Midbrain (tissue), 1 donor: ENCODE results near the gene ZDHHC3.

Experiments
- DNase-seq: peaks from one replicate; lab custom pipeline; 2025; lab: John Stamatoyannopoulos, UW

Gene ZDHHC3

DNA sequence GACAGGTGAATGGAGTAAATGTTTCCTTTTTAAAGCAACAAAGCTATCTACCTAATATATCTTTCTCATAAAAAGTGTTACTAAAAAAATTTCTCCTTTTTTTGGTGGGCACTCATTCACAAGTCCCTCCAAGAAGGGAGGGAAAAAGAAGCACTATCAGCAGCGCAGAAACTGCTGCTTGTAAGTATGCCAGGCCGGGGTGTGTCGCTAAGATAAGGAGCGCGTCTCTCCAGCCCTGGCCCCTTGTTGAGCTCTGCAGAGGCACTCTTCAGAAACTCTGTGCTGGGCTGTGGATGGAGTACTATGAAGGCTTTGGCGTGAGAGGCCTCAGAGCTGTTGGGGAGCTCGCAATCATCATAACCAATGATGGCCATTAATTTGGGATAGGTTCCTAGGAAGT lies 49.1 kb downstream of the ZDHHC3 start:
- no peak for DNase-seq

DNA sequence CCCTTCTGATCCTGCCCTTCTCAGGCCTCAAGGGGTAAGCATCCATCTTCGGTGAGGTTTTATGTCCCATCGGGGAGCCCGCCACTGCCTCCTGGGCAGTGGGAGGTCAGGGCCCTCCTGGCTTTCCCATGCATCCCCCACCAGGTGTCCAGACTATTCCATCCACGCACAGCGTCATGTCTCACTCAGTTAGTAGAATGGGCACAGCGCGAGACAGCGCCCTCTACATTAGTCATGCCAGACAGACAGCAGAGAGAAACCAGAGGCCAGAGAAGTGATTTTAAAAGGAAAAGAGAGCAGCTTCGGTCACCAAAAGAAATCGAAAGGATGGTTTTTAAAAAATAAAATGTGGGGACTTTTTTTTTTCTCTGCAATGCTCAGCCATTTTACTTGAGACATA lies 49.8 kb downstream of the ZDHHC3 start:
- no peak for DNase-seq

DNA sequence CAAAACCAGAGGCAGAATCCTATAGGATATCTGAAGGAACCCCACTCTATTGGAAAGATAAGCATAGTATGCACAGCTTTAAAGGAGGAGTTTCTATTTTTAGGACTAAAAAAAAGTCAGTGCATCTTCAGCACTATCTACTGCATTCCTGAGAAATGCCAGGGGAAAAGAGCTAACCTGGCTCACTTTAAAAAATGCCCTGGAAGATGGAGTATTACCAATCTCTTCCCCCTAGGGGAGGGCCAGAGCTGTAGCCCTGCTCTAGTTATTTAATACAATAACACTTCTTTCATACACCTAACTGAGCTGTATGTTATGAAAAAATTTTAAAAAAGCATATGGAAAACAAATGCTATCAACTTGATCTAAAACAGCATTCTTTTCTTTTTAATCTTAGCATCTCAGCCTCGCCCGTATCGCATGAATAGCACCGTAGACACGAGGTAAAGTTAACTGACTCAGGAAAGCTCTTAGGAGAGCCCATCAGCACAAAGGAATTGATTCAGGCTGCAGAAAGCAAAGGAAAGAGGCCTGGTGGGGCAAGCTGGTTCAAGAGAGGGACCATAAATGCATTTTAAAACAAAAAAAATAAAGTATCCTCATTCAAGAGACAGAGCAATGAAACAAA lies 51.4 kb downstream of the ZDHHC3 start:
- no peak for DNase-seq

DNA sequence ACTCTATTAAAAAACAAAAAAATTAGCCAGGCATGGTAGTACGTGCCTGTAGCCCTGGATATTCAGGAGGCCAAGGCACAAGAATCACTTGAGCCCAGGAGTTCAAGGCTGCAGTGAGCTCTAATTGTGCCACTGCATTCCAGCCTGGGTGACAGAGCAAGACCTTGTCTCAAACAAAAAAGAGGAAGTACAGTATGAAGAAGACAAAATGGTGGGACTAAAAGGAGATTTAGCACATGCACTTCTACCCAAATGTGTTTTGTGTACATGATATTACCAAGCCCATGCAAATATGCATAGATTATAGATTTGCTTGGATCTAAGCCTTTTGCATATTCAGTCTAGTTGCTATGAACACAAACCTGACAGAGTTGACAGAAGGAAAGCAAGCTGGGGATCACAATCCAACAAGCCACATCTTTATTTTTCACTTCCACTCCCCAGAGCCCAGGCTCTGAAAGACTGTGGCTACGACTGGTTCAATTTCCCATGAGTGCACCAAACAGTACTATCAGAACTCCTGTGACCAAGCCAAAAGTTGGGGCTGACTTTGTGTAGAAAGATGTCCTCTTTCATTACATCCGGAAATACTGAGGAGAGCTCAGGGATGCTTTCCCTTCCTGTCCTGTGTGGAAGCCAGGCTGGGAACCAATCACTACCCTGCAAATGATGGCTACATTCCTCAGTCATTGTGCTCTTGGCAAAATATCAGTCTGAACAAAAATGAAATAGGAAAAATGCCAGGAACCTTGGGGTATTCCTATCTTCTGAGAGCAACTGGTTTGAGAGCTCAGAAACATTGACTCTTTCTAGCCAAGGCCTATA lies 52.1 kb downstream of the ZDHHC3 start:
- no peak for DNase-seq

DNA sequence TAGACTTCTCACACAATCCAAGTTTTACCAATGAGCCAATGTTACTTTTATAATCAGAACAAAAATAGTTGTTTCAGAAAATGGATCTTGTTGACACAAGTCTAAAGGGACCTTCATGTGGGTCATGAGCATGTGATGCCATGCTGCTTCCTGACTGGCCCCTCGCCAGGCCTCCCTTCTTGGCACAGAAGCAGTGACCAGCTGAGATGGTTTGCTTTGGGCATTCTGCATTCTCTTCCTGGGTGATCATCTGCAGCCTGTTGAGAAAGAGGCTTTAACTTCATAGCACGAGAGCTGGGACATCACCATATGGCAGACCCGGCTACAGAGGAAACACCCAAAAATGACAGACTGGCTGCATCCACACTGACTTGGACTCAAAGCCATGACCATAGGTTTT lies 55.9 kb downstream of the ZDHHC3 start:
- DNase-seq = no peak

DNA sequence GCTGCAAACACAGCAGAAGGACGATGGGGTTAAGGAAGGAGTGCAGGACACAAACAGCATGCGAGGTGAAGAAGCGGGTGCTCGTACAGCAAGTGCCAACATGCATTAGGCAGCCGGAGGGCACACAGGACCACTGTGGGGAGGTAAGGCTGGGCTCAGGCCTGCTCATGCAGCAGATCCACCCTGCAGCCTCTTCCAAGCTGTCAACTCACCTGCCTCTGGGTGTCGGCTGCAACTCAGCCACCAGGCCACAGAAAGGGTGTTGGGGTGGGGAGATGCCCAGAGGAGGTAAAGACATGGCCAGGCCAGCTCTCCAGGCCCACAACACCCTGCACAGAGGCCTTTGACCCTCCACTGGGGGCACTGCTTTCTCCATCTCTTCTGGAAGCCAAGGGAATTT lies 57.4 kb downstream of the ZDHHC3 start:
- DNase-seq = no peak

DNA sequence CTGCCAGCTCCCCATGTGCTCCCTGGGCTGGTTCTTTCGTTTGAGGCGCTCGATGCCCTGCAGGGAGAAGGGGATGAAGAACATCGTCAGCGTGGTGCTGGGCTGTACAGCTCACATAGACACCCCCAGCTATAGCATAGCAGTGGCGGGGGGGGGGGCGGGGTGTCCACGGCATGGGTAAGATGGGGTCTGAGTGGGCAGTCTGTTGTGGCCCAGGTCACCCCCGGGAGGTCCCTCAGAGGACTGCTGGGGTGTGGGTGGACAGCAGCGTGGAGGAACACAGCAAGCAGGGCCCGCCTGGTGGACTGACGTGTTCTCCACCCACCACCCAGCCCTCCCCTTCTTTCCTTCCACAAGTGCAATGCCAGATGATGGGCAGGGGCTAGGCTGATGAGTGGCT lies 57.9 kb downstream of the ZDHHC3 start:
- no peak for DNase-seq

DNA sequence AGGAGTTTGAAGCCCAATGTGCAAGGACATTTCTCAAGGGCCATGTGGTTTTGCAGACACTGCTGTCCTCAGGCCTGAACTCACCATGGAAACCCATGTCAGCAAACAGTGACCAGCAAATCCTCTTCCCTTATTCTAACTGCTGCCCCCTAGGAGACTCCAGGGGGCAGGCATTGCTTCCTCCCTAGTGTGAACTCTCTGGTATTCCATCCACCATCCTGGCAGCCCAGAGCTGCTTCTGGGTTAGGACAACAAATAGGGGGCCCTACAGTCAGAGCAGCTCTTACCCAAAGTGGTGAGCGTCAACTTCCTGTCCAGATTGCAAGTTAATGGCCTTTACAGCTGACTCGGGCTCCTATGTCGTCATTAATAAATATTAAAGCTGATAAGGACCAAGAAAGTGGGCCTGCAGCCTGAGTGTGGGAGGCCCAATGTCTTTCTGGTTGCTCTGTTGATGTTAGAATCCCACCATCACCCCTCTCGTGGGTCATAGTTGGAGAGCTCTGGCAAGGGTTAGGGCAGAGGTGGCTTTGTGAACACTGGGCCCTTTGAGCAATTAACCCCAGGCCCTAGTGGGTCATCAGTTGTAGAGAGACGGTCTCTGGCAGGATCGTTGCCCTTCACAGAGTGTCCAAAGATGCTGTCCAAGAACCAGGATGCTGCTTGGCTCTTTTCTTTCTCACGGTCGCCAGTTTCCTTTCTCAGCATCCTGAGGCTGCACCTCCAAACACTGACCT lies 60.1 kb downstream of the ZDHHC3 start:
- DNase-seq = no peak

DNA sequence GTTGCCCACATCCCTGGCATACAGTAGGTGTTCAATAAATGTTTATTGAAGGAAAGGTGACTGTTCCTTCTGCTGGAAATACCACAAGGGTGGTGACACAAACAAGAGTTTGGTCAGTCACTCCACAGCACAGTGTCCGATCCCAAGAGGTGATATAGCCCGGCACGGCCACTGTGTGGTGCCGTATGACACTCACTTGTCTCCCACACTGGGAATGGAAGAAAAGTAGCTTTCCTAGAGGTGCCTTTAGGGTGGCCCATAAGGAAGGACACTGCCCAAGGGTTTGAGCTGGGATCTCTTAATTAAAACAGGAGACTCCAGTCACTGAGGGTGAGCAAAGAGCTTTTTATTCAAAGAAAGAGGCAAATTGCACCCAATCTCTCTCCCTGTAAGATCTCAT lies 61.0 kb downstream of the ZDHHC3 start:
- DNase-seq = no peak

DNA sequence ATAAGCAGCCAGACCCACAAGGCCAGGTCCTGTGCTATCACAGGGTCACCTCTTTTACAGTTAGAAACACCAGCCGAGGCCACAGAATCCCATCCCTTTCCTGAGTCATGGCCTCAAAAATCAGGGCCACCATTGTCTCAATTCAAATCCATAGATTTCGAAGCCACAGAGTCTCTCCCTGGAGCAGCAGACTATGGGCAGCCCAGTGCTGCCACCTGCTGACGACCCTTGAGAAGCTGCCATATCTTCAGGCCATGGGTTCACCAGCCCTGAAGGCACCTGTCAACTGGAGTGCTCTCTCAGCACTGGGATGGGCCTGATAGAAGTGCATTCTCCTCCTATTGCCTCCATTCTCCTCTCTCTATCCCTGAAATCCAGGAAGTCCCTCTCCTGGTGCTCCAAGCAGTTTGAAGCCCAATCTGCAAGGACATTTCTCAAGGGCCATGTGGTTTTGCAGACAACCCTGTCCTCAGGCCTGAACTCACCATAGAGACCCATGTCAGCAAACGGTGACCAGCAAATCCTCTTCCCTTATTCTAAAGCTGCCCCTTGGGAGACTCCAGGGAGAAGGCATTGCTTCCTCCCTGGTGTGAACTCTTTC lies 62.0 kb downstream of the ZDHHC3 start:
- DNase-seq = peak; percentile 61

DNA sequence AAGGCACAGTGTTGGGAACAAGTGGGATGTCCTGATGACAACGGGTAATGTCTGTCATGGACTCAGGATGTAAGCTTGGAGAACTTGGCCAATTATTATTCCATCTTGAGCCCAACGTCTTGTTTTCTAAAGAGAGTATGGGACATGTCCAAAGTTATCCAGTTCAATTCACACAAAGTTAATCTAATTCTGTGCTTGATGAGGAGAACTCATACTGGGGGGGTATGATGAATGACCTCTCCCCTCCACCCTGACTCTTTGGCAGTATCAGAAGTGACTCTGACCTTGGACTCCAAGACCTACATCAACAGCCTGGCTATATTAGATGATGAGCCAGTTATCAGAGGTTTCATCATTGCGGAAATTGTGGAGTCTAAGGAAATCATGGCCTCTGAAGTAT lies 65.3 kb downstream of the ZDHHC3 start:
- DNase-seq = no peak

DNA sequence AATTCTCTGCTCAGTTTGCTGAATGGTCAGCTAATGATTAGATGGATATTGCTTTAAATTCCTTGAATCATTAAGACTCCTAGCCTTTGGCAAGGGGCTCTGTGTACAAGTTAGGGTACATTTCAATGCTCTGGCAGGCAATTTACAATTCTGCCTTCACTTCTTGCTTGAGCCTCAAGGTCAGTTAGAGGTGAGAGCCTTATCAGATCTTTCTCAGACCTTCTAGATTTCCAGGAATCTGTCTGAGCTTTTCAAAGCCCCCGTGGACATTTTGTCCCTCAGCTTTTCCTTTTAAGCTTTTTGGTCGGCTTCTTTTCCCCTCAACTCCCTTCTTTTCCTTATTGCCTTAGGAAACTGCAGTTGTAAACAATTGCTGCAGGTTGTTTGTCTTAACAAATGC lies 66.9 kb downstream of the ZDHHC3 start:
- no peak for DNase-seq

DNA sequence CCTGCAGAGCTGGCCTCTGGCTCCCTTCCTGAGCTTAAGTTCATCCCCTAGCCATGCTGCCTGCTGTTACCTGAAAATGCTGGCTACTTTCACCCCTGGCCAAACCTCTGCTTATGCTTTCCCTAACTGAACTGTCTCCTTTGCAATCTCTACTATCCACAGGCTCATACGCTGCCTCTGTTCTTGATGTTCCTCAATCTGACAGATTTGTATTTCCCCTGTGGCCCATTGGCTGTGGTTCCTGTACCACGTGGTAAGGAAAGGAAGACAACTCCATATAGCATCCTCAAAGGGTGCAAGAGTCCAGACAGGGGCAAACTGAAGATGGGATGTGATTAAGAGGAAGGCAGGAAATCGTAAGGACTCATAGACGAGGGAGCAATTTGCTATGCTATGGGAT lies 68.4 kb downstream of the ZDHHC3 start:
- DNase-seq = no peak

DNA sequence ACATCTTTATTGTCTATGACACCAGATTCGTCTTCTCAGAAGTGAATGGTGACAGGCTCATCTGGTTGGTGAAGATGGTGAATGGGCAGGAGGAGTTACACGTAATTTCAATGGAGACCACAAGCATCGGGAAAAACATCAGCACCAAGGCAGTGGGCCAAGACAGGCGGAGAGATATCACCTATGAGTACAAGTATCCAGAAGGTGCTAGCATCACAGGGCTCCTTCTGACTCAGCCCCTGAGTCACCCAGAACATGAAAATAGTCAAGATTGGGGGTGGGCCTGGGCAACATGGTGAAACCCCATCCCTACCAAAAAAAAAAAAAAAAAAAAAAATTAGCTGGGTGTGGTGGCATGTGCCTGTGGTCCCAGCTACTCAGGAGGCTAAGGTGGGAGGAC lies 69.0 kb downstream of the ZDHHC3 start:
- no peak for DNase-seq

DNA sequence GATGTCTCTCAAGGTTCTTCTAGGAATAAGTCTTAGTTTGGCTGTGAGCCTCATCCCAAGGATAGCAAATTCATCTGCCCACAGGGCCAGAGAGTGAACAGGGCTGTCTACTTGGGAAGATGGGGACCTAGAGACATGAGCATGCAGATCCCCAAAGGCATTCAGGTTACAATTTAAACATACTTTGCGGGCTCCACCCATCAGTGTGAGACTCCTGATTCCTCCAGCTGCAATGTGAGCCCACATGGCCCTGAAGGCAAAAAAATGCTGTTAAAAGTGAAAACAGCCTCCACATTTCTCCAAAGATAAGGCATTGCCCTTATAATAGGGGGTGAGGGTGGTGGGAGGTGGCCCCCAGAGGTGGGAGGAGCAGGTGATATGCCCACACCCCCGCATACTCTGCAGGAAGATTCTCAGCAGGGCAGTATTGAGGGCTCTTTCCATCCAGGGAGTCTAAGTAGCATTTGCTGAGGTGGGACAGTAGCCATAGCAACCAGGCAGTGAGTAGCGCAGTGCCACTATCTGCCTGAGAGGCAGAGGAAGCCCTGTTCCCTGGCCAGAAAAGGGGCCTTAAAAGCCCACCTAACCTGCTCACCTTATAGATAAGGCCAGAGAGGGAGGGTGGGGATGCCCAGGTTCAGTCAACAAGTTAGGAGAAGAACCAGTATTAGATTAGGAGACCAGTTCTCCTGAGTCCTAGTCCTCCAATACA lies 70.4 kb downstream of the ZDHHC3 start:
- DNase-seq = no peak

DNA sequence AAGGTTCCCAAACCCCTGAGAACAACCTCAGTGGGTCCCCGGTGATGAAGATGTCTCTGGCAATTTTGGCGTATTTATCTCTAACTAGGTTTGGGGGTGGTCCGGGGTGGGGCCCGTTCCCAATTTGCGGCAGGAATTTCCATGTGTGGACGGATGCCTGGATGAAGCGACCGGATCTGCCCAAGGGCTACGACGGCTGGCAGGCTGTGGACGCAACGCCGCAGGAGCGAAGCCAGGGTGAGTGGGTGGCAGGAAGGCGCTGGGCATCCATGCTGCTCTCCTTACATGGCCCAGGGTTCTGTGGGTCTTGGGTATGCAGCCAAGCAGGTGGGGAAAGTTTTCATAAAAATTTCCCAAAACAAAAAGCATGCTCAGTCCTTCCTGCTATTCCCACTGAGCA lies 72.2 kb downstream of the ZDHHC3 start:
- no peak for DNase-seq

DNA sequence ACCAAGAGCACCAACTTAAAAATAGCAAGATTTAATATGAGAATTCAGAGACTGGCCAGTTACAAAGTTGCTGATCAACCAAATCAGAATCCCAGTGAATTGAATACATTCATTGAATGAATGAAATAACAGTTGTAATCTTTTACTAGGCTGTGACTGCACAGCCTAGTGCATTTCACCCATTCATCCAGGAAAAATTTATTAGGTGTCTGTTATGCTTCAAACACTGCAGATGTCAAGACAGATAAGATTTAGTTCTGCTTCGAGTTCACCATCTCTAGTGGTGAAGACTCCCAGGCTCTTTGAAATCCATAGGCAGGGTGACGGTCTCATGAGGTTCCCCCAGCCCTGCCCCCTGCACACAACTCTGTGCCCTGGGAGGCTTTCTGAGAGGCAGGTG lies 72.7 kb downstream of the ZDHHC3 start:
- no peak for DNase-seq

DNA sequence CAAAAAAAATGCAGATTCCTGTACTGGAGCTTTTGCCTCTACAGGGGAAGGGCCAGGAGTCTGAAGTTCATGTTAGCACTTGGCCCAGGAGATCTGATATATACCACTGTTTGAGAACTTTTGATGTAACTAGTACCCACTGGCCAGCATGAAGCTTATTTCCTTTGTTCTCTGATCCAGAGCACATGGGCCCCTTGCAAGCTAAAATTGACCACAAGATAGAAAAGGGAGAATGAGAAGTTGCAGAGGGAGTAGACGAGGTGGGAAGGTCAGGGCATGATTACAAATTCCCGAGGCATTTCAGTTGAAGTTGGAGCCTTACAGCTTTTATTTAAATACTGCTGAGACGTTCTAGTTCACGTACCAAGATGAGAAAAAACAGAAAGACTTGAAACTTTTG lies 73.3 kb downstream of the ZDHHC3 start:
- DNase-seq = no peak

DNA sequence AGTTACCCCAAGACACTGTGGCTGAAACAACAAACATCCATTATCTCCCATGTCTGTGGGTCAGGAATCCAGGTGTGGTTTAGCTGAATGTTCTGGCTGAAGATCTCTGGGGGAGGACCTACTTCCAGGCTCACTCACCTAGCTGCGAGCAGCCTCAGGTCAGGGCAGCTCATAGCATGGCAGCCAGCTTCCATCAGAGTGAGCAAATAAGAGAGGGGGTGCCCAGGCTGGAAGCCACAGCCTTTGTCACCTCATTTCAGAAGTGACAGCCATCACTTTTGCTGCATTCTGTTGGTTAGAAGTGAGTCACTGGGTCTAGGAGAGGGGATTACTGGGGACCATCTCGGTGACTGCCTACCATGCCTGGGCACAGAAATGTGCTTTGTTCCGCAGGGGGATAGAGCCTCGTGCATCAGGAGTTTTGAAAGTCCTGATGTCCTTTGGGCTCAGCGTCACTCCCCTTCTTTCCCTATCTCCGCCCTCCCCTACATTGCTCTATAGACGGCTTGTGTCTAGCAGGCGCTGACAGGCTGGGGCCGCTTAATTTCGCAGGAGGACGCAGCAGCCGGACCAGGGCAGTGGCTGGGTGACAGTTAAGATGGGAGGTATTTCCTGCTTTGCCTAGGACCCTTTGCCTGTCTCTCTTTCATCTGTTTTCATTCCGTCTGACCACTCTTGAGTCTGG lies 76.1 kb downstream of the ZDHHC3 start:
- DNase-seq = no peak

DNA sequence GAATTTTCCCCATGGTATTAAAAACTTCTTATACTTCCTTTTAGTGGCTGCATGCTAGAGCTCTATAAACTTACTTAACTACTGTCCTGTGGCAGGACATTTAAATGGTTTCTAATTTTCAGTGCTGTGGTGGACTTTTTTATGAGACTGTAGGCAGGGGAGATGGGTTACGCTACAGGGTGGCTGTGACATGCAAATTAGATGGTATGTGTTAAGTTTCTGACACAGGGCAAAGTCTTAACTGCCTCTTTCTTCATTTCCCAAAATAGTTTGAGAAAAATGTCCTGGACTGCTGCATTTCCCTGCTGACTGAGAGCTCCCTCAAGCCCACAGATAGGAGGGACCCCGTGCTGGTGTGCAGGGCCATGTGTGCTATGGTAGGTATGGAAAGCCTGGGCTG lies 79.5 kb downstream of the ZDHHC3 start:
- no peak for DNase-seq

DNA sequence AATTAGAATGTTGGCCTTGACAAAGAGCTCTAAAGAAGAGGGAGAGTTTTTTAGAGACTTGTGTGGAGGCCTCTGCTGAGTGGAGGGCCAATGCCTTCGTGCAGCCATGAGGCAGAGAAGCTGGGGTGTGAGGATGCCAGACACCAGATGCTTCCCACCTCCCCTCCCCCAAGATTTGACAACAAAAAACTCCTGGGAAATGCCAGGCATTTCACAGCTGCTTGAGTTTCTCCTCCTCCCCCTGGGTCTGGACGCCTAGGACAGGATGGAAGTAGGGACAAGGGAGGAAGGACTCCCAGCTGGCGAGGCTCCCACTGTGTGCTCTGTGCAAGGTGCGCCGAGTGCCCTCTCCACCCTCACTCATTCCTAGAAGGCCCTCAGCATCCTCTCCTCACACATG lies 81.5 kb downstream of the ZDHHC3 start:
- DNase-seq = no peak

DNA sequence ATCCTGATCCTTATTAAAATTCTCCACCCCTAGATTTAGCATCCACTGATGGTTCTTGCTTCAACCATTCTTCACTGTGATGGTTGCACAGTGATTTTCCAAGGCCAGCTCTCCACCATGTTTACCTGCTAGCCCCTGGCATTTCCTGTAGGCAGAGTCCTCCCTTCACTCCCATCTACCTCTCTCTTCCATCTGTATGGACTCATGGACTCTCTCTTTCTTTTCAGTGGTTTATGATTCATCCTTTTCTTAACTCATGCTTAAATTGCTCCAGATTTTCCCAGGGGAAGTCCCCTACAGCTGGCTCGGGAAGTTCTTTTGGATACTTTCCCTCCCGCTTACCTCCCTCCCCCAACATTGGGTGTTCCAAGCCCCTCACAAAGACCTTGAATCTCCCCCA lies 82.9 kb downstream of the ZDHHC3 start:
- DNase-seq = no peak
